B cell (primary cell): Measurements from ENCODE around the gene MTFR1L. TPM values are rescaled to one million over a fixed set of nuclear protein-coding genes. Genes with fewer than 3 reads are reported as not detected.

Experiments used
- ATAC-seq: fragments of 200-7000 bp; cut with Tn5 transposase; one replicate; pipeline ENCODE4 v1.10.0; 2021; ENCODE audit warnings: low read depth, mild to moderate bottlenecking, moderate number of reproducible peaks, moderate library complexity
- CTCF ChIA-PET: fragments of 350-600 bp; sonication (Branson Sonifier 250); formaldehyde crosslinking; loops from one replicate; lab custom pipeline; 2021; ENCODE audit warnings: antibody characterized with exemption, inconsistent platforms; lab: Charles Lee
- POLR2A ChIA-PET: fragments of 350-600 bp; sonication (Branson Sonifier 250); formaldehyde crosslinking; loops from one replicate; lab custom pipeline; 2021; ENCODE audit warnings: antibody characterized with exemption; lab: Charles Lee
- DNase-seq: peaks from one replicate; pipeline ENCODE4 v3.0.0; 2013
- H2AFZ ChIP-seq: 2 replicates; pipeline ENCODE4 v1.6.1; 2012; ENCODE audit warnings: mild to moderate bottlenecking, low read depth, low read length; ENCODE audit not compliant: insufficient read depth, poor library complexity, severe bottlenecking
- H3K27ac ChIP-seq, 2 donors: 1 replicate in 1 of 2; 2 replicates in 1 of 2; pipeline ENCODE4 v1.5.1; 2012 to 2013; ENCODE audit warnings: low read length in 2 of 2, mild to moderate bottlenecking in 2 of 2, moderate library complexity in 1 of 2
- H3K27me3 ChIP-seq, 4 experiments: fragments of 200-600 bp in 1 of 4; sonication (generic) in 1 of 4; replicated peaks in 1 of 4; 1 replicate in 2 of 4; 2 replicates in 2 of 4; pipeline versions ENCODE4 v1.6.1 to v1.7.0; 2013 to 2016; ENCODE audit warnings: low read length in 3 of 4, mild to moderate bottlenecking in 2 of 4, mixed read lengths in 1 of 4, moderate library complexity in 1 of 4; ENCODE audit not compliant: insufficient read depth in 4 of 4, control insufficient read depth in 3 of 4; ENCODE audit errors: control extremely low read depth in 1 of 4
- H3K36me3 ChIP-seq, 2 experiments: replicated peaks in 1 of 2; 1 replicate in 1 of 2; 2 replicates in 1 of 2; pipeline versions ENCODE4 v1.6.1 to v1.7.1; 2013; ENCODE audit warnings: low read length in 1 of 2; ENCODE audit not compliant: insufficient read depth in 2 of 2, control insufficient read depth in 1 of 2; ENCODE audit errors: control extremely low read depth in 1 of 2, extremely low read depth in 1 of 2
- H3K4me1 ChIP-seq, 2 donors: fragments of 200-600 bp in 1 of 2; sonication (generic) in 1 of 2; 1 replicate in 1 of 2; 2 replicates in 1 of 2; pipeline versions ENCODE4 v1.5.1 to v1.6.1; 2013 to 2017; ENCODE audit warnings: low read length in 2 of 2; ENCODE audit not compliant: control insufficient read depth in 2 of 2, insufficient read depth in 2 of 2
- H3K4me2 ChIP-seq: replicated peaks from 2 replicates; pipeline ENCODE3; 2012; ENCODE audit warnings: mild to moderate bottlenecking, low read depth, low read length; ENCODE audit not compliant: poor library complexity, severe bottlenecking
- H3K4me3 ChIP-seq, 5 experiments: fragments of 200-600 bp in 1 of 5; sonication (generic) in 1 of 5; 1 replicate in 3 of 5; 2 replicates in 2 of 5; pipeline versions ENCODE4 v1.5.1 to v1.7.0; 2011 to 2016; ENCODE audit warnings: low read length in 4 of 5, mild to moderate bottlenecking in 4 of 5, low read depth in 2 of 5, control low read depth in 1 of 5, moderate library complexity in 1 of 5; ENCODE audit not compliant: insufficient read depth in 1 of 5; ENCODE audit errors: control extremely low read depth in 1 of 5, extremely low read depth in 1 of 5
- H3K79me2 ChIP-seq: fragments of 200-600 bp; sonication (generic); one replicate; pipeline ENCODE4 v1.6.0; 2016; ENCODE audit warnings: low read length; ENCODE audit not compliant: control insufficient read depth, insufficient read depth
- H3K9ac ChIP-seq: fragments of 200-600 bp; sonication (generic); 2 replicates; pipeline ENCODE4 v1.6.1; 2017; ENCODE audit warnings: mild to moderate bottlenecking, low read length, moderate library complexity
- H3K9me3 ChIP-seq, 3 donors: one replicate each; pipeline versions ENCODE4 v1.6.1 to v1.7.1; 2013; ENCODE audit warnings: low read length in 2 of 3; ENCODE audit not compliant: control insufficient read depth in 2 of 3, insufficient read depth in 1 of 3; ENCODE audit errors: control extremely low read depth in 1 of 3
- H4K20me1 ChIP-seq: 2 replicates; pipeline ENCODE4 v1.6.0; 2012; ENCODE audit warnings: mild to moderate bottlenecking, low read length; ENCODE audit not compliant: insufficient read depth, control insufficient read depth, poor library complexity, severe bottlenecking
- H3K27ac Mint-ChIP-seq: one replicate; pipeline ENCODE4 v1.8.0; 2021; ENCODE audit warnings: mixed read lengths
- H3K27me3 Mint-ChIP-seq: one replicate; pipeline ENCODE4 v1.8.0; 2021; ENCODE audit warnings: mixed read lengths
- H3K4me1 Mint-ChIP-seq: one replicate; pipeline ENCODE4 v1.8.0; 2021; ENCODE audit warnings: mixed read lengths
- H3K4me3 Mint-ChIP-seq: one replicate; pipeline ENCODE4 v1.8.0; 2021; ENCODE audit warnings: mixed read lengths
- H3K9me3 Mint-ChIP-seq: one replicate; pipeline ENCODE4 v1.8.0; 2022; ENCODE audit warnings: mixed read lengths; ENCODE audit not compliant: insufficient read depth
- CTCF ChIP-seq: fragments of 200-600 bp; IDR thresholded peaks from one replicate; pipeline ENCODE4 v1.8.0; 2022; ENCODE audit warnings: antibody characterized with exemption, mild to moderate bottlenecking
- EZH2 ChIP-seq: IDR thresholded peaks from 2 replicates; pipeline ENCODE4 v1.6.1; 2012; ENCODE audit warnings: borderline replicate concordance, low read depth, mild to moderate bottlenecking, moderate library complexity, low read length; ENCODE audit not compliant: insufficient read depth, poor library complexity, severe bottlenecking
- WGBS: methylation state at CpG from one replicate; pipeline ENCODE4 v1.1.5; 2013; ENCODE audit warnings: missing lambda C conversion rate; ENCODE audit not compliant: insufficient coverage; 5-methylcytosine and 5-hydroxymethylcytosine counted together
- intact Hi-C: fragments of 100-400 bp; cut with micrococcal nuclease; formaldehyde crosslinking; loops from one replicate; pipeline ENCODE4 v1.10.0; 2022
- polyA plus RNA-seq: library from polyadenylated mRNA; depleted of rRNA; stranded (reverse); fragments of >200 nt; gene quantifications from 2 replicates; pipeline ENCODE4 v1.2.3, GENCODE V29; 2012
- total RNA-seq, 2 donors: library from RNA; stranded (reverse); fragments of 120-200 nt in 1 of 2; gene quantifications; 1 replicate in 1 of 2; 2 replicates in 1 of 2; pipeline versions ENCODE4 v1.2.3 to v1.2.4, GENCODE V29; 2013 to 2022

MTFR1L gene
- total and polyA plus RNA-seq, 2 donors (not counting 1 experiment from before 2014, with no cell fraction given) = 41.5 to 44.6 TPM

- H3K9me3 Mint-ChIP-seq = no peaks in the 10 kb centered on the region
- Histone ChIP-seq H3K4me3 (no peak overlapping the region), H3K27me3 (no peaks in the 10 kb centered on the region), H3K27ac (no peak overlapping the region), H3K9me3 (no peaks in the 10 kb centered on the region), H4K20me1 (no peaks in the 10 kb centered on the region), H3K9ac (no peak overlapping the region), H3K36me3 (no peaks in the 10 kb centered on the region), H3K4me1 (peaks cover 21 to 41% of the 10 kb centered on the region in 2 donors), H3K79me2 (no peaks in the 10 kb centered on the region), H2AFZ (no peak overlapping the region), H3K4me2 (peak overlapping the region; percentile 0)
- peak overlapping the region; percentile 9 for H3K4me3 Mint-ChIP-seq
- no peaks in the 10 kb centered on the region for H3K27me3 Mint-ChIP-seq
- H3K27ac Mint-ChIP-seq = peak overlapping the region; percentile 10
- ChIA-PET POLR2A (interaction anchor here (0.6 kb wide), 1 partner anchor 98 kb away, joined by 3 read pairs; no protein-coding TSS in a partner anchor), CTCF (no interaction called here)
- DNase-seq (peak; percentile 49), ATAC-seq (no peak)
- WGBS = no CpG with 5 or more reads among the region's 2 CpGs
- H3K4me1 Mint-ChIP-seq = peaks cover 20% of the 10 kb centered on the region
- TF ChIP-seq EZH2 = no peak
- TF ChIP-seq CTCF = no peak
- intact Hi-C loops = no loop called here
Measured at GRCh38 chr1:25872713-25873112, 53.0 kb downstream of the MTFR1L start.

- H3K4me1 ChIP-seq = peaks cover 21 to 41% of the 10 kb centered on the region in 2 donors
- ChIA-PET POLR2A (no interaction called here), CTCF (no interaction called here)
- H3K27me3 ChIP-seq = no peaks in the 10 kb centered on the region
- no peak overlapping the region for H3K4me3 ChIP-seq
- intact Hi-C loops = no loop called here
- no peaks in the 10 kb centered on the region for H3K27me3 Mint-ChIP-seq
- peak overlapping the region; percentile 64 for H3K27ac Mint-ChIP-seq
- ATAC-seq (no peak), DNase-seq (no peak)
- H3K9me3 Mint-ChIP-seq = no peaks in the 10 kb centered on the region
- no peaks in the 10 kb centered on the region for H4K20me1 ChIP-seq
- no peak overlapping the region for H2AFZ ChIP-seq
- no peaks in the 10 kb centered on the region for H3K9me3 ChIP-seq
- H3K4me3 Mint-ChIP-seq = peak overlapping the region; percentile 9
- H3K79me2 ChIP-seq = no peaks in the 10 kb centered on the region
- H3K4me2 ChIP-seq = peak overlapping the region; percentile 0
- no peaks in the 10 kb centered on the region for H3K36me3 ChIP-seq
- peaks cover 20% of the 10 kb centered on the region for H3K4me1 Mint-ChIP-seq
- 95% methylated on average over 3 of the region's 3 CpGs for WGBS
- no peak overlapping the region for H3K27ac ChIP-seq
- H3K9ac ChIP-seq = no peak overlapping the region
- no peak for TF ChIP-seq EZH2
- TF ChIP-seq CTCF = no peak
Measured at GRCh38 chr1:25873120-25873519, 53.4 kb downstream of the MTFR1L start.
